SK-N-MC (cell line): ENCODE measurements around the gene TIGD6.

Source experiments
- EZH2 ChIP-seq: fragments of 200-600 bp; sonication (generic); IDR thresholded peaks from one replicate; pipeline ENCODE4 v1.6.1; 2017; ENCODE audit warnings: antibody characterized with exemption
- FOXP2 ChIP-seq: optimal IDR thresholded peaks from 2 replicates; pipeline ENCODE3; 2011; ENCODE audit warnings: mild to moderate bottlenecking, moderate library complexity; ENCODE audit not compliant: insufficient read depth; ENCODE audit errors: extremely low read length, control extremely low read depth
- POLR2AphosphoS5 ChIP-seq: IDR thresholded peaks from 2 replicates; pipeline ENCODE4 v1.6.1; 2012; ENCODE audit warnings: mild to moderate bottlenecking, low read depth, low read length, borderline replicate concordance

DNA sequence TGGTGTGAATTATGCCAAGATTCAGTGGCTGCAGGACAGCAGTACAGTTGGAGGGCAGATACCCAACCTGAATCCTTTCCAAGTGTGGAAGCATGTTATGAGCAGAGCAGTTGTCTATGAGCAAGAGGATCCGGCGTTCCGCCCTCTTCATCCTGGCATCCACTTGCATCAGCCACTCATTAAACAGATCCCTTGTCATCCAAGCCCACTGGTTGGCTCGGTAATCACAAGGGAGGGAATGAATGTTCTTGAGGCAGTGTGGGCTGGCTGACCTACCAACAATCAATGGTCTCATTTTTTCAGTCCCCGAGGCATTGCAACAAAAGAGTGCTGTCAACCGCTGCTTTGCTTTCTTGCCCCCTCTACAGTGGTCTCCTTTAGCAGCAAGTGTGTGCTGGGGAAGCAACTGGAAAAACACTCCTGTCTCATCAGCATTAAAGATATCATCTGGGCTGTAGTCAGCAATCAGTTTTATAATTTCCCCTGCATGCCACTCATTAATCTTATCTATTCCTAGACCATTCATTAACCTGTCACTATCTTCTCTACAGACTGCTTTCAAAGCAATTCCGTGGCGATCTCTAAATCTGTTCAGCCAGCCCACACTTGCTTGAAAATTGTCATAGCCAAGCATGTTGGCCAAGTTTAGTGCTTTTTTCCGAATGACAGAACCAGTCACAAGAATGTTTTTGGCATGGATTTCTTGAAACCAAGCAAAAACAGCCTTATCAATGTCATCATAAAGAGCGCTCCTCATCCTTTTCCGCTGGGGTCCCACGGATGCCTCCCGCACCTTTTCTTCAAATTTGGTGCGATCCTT is 4.9 kb downstream of the TIGD6 start:
- no peak for TF ChIP-seq EZH2
- TF ChIP-seq POLR2AphosphoS5: no peak
- no peak for TF ChIP-seq FOXP2
